Spleen (tissue), 7 donors: ENCODE measurements around the gene TMEM125.

Experiments
- CTCF ChIP-seq, 11 experiments: fragments of 200-600 bp in 7 of 11; fragments of 450-650 bp in 4 of 11; sonication (generic) in 4 of 11; IDR thresholded peaks in 8 of 11; conservative IDR thresholded peaks in 3 of 11; 1 replicate in 7 of 11; 2 replicates in 4 of 11; pipeline versions ENCODE4 v1.4.0 to v1.8.0; 2016 to 2021; ENCODE audit warnings: antibody characterized with exemption in 11 of 11, inconsistent platforms in 4 of 11, mild to moderate bottlenecking in 1 of 11
- POLR2A ChIP-seq, 3 donors: fragments of 450-650 bp; IDR thresholded peaks; one replicate each; pipeline ENCODE4 v1.5.1; 2017; ENCODE audit warnings: antibody characterized with exemption in 3 of 3, mild to moderate bottlenecking in 1 of 3
- POLR2AphosphoS5 ChIP-seq, 3 donors: sonication (generic); formaldehyde crosslinking; IDR thresholded peaks; one replicate each; pipeline ENCODE4 v1.5.1; 2017; ENCODE audit warnings: antibody characterized with exemption in 3 of 3
- donor health status: DM: no; HTN: no; CAD: no; lungs with moderate emphysema.
- donor health status: DM: no; HTN: no; CAD: no.
- donor health status: DM: no; HTN: no; CAD: no.

GRCh38 chr1:43241413-43241836 is 28.4 kb upstream of the TMEM125 start:
- TF ChIP-seq POLR2AphosphoS5 (IDR thresholded peaks at IDR 0.05) (no peak), CTCF (IDR thresholded peaks at IDR 0.05 in 8 of 11, conservative IDR thresholded peaks at IDR 0.05 in 3 of 11) (no peak), POLR2A (IDR thresholded peaks at IDR 0.05) (no peak)
